Astrocyte (in vitro differentiated cells and primary cell): ENCODE measurements around the gene NLRP7.
"Not testable (repeated sequence)": the region's sequence is repeated elsewhere in the genome, so short reads cannot be mapped to it uniquely, and the experiment has no call there.

Experiments used
- EZH2 ChIP-seq: IDR thresholded peaks from 2 replicates; pipeline ENCODE4 v1.6.1; 2012; ENCODE audit warnings: mild to moderate bottlenecking, low read length, inconsistent platforms; ENCODE audit not compliant: insufficient read depth
- TF ChIP-seq, protein P1 (sequence below): IDR thresholded peaks from 2 replicates; pipeline ENCODE4 v1.5.1; 2011; ENCODE audit warnings: low read depth, mild to moderate bottlenecking, inconsistent platforms, low read length, moderate library complexity; ENCODE audit not compliant: insufficient read depth

DNA sequence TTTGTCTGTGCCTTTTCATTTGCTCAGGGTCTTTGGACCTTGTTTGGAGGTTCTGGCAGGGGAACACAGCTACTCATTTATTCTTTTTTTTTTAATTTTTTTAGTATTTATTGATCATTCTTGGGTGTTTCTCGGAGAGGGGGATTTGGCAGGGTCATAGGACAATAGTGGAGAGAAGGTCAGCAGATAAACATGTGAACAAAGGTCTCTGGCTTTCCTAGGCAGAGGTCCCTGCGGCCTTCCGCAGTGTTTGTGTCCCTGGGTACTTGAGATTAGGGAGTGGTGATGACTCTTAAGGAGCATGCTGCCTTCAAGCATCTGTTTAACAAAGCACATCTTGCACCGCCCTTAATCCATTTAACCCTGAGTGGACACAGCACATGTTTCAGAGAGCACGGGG is 39.4 kb downstream of the NLRP7 start:
- TF ChIP-seq, protein P1, sequence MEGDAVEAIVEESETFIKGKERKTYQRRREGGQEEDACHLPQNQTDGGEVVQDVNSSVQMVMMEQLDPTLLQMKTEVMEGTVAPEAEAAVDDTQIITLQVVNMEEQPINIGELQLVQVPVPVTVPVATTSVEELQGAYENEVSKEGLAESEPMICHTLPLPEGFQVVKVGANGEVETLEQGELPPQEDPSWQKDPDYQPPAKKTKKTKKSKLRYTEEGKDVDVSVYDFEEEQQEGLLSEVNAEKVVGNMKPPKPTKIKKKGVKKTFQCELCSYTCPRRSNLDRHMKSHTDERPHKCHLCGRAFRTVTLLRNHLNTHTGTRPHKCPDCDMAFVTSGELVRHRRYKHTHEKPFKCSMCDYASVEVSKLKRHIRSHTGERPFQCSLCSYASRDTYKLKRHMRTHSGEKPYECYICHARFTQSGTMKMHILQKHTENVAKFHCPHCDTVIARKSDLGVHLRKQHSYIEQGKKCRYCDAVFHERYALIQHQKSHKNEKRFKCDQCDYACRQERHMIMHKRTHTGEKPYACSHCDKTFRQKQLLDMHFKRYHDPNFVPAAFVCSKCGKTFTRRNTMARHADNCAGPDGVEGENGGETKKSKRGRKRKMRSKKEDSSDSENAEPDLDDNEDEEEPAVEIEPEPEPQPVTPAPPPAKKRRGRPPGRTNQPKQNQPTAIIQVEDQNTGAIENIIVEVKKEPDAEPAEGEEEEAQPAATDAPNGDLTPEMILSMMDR, result not testable (repeated sequence)
- not testable (repeated sequence) for TF ChIP-seq EZH2
